Smooth muscle cell of the brain vasculature (primary cell): ENCODE data around the gene SCNN1A.
A peak's percentile ranks its signal among the peaks of the same experiment; 100 is the strongest.

Experiments
- DNase-seq: peaks from one replicate; pipeline ENCODE4 v3.0.0-alpha.2; 2012; ENCODE audit warnings: low read depth, low spot score

SCNN1A gene

GRCh38 chr12:6375269-6376078 is at the start of gene SCNN1A:
Gene SCNN1A, minus strand, starts transcription at chr12:6375563. Its CDS starts 780 bp downstream, at chr12:6374783.
- DNase-seq: no peak

- DNase-seq: no peak
These were observed 49.5 kb upstream of the SCNN1A start for GRCh38 chr12:6424866-6425265.

- no peak for DNase-seq
These were observed 48.6 kb upstream of the SCNN1A start for GRCh38 chr12:6424008-6424347.

- DNase-seq: peak; percentile 82
These were observed 48.1 kb upstream of the SCNN1A start for GRCh38 chr12:6423267-6424007.

- DNase-seq: no peak
These were observed 45.0 kb upstream of the SCNN1A start for GRCh38 chr12:6420364-6420763.

- no peak for DNase-seq
These were observed 43.4 kb upstream of the SCNN1A start for GRCh38 chr12:6418796-6419195.

GRCh38 chr12:6416596-6416995 is 41.2 kb upstream of the SCNN1A start:
- no peak for DNase-seq

GRCh38 chr12:6407236-6407954 is 32.0 kb upstream of the SCNN1A start:
- no peak for DNase-seq

GRCh38 chr12:6405963-6406362 is 30.6 kb upstream of the SCNN1A start:
- no peak for DNase-seq

- no peak for DNase-seq
These were observed 29.0 kb upstream of the SCNN1A start for GRCh38 chr12:6404390-6404789.

GRCh38 chr12:6399884-6400644 is 24.7 kb upstream of the SCNN1A start:
- no peak for DNase-seq

GRCh38 chr12:6396031-6396430 is 20.7 kb upstream of the SCNN1A start:
- no peak for DNase-seq

- no peak for DNase-seq
These were observed 19.0 kb upstream of the SCNN1A start for GRCh38 chr12:6394398-6394797.

GRCh38 chr12:6393109-6393508 is 17.7 kb upstream of the SCNN1A start:
- no peak for DNase-seq

GRCh38 chr12:6392504-6392903 is 17.1 kb upstream of the SCNN1A start:
- no peak for DNase-seq

GRCh38 chr12:6391013-6391412 is 15.7 kb upstream of the SCNN1A start:
- DNase-seq: no peak

- DNase-seq: no peak
These were observed 14.9 kb upstream of the SCNN1A start for GRCh38 chr12:6390084-6390799.

- no peak for DNase-seq
These were observed 12.2 kb upstream of the SCNN1A start for GRCh38 chr12:6387541-6387940.

- DNase-seq: no peak
These were observed 11.1 kb upstream of the SCNN1A start for GRCh38 chr12:6386491-6386890.

GRCh38 chr12:6386038-6386437 is 10.7 kb upstream of the SCNN1A start:
- no peak for DNase-seq
